ENCODE measurements around the gene AAK1. TPM values are rescaled to one million over a fixed set of nuclear protein-coding genes. Genes with fewer than 3 reads are reported as not detected.
"Not testable (repeated sequence)": the region's sequence is repeated elsewhere in the genome, so short reads cannot be mapped to it uniquely, and the experiment has no call there.

Gene AAK1
- total and polyA plus RNA-seq, 12 donors = 26.2 to 106 (median 68.5) TPM

GRCh38 chr2:69659941-69660483, 16.5 kb upstream of the AAK1 start:
- H3K4me3 ChIP-seq = no peak overlapping the region
- TF ChIP-seq, protein P1, sequence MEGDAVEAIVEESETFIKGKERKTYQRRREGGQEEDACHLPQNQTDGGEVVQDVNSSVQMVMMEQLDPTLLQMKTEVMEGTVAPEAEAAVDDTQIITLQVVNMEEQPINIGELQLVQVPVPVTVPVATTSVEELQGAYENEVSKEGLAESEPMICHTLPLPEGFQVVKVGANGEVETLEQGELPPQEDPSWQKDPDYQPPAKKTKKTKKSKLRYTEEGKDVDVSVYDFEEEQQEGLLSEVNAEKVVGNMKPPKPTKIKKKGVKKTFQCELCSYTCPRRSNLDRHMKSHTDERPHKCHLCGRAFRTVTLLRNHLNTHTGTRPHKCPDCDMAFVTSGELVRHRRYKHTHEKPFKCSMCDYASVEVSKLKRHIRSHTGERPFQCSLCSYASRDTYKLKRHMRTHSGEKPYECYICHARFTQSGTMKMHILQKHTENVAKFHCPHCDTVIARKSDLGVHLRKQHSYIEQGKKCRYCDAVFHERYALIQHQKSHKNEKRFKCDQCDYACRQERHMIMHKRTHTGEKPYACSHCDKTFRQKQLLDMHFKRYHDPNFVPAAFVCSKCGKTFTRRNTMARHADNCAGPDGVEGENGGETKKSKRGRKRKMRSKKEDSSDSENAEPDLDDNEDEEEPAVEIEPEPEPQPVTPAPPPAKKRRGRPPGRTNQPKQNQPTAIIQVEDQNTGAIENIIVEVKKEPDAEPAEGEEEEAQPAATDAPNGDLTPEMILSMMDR (IDR thresholded peaks at IDR 0.05) = no peak
- TF ChIP-seq POLR2A (IDR thresholded peaks at IDR 0.05) = no peak
- no peak for DNase-seq
- no peaks in the 10 kb centered on the region for H3K9me3 ChIP-seq (replicated peaks in 1 of 3)
- 42 to 55% (median 46%) methylated on average over 2 of the region's 2 CpGs for WGBS, 4 donors
- H3K27me3 ChIP-seq = no peaks in the 10 kb centered on the region
- no peaks in the 10 kb centered on the region for H3K36me3 ChIP-seq (replicated peaks in 1 of 2)
- H3K27ac ChIP-seq = no peak overlapping the region
- intact Hi-C loops (cut with DNase I) = loop anchor here in 1 of 2 donors (10.0 kb wide), 1 partner anchor 55 kb away; no protein-coding TSS in a partner anchor
- peaks cover 0 to 13% of the 10 kb centered on the region in 2 donors for H3K4me1 ChIP-seq (replicated peaks in 1 of 2)

DNA sequence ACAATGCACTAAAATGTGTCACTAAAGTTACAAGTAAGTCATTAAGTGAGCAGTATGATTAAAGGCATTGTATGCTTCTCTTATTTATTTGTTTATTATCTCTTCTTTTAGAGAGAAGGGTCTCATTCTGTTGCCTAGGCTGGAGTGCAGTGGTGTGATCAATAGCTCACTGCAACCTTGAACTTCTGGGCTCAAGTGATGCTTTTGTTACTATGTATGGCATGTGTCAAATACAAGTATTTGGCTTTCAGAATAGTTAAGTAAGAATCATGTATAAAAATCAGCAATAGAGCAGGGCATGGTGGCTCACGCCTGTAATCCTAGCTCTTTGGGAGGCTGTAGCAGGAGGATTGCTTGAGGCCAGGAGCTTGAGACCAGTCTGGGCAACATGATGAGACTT, 15.8 kb upstream of the AAK1 start:
- Histone ChIP-seq H3K27ac (no peak overlapping the region), H3K9me3 (replicated peaks in 1 of 3) (no peaks in the 10 kb centered on the region), H3K36me3 (replicated peaks in 1 of 2) (no peaks in the 10 kb centered on the region), H3K4me3 (no peak overlapping the region), H3K27me3 (no peaks in the 10 kb centered on the region), H3K4me1 (replicated peaks in 1 of 2) (peaks cover 0 to 13% of the 10 kb centered on the region in 2 donors)
- no peak for TF ChIP-seq POLR2A (IDR thresholded peaks at IDR 0.05)
- TF ChIP-seq, protein P1 (IDR thresholded peaks at IDR 0.05) = no peak
- no peak for DNase-seq
- 97 to 100% (median 99%) methylated on average over 1 of the region's 1 CpG for WGBS, 4 donors
- intact Hi-C loops (cut with DNase I) = loop anchor here in 1 of 2 donors (10.0 kb wide), 1 partner anchor 55 kb away; no protein-coding TSS in a partner anchor

DNA sequence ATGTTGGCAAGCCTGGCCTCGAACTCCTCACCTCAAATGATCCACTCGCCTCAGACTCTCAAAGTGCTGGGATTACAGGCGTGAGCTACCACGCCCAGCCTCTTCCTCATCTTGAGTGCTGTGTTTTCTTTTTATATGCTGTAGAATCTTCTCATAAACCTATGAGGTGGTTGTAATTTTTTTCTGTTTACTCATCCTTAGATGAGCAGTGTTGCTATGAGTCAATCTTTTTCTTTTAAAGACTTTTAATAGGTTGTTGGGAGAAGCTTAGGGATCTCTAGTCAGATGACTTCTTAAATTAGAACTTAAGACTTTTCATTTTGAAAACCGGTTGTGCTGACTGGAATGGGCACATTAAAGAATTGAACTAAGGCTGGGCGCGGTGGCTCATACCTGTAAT, 8.7 kb upstream of the AAK1 start:
- Histone ChIP-seq H3K27ac (no peak overlapping the region), H3K4me3 (no peak overlapping the region), H3K27me3 (no peaks in the 10 kb centered on the region), H3K9me3 (replicated peaks in 1 of 3) (no peaks in the 10 kb centered on the region), H3K4me1 (replicated peaks in 1 of 2) (no peaks in the 10 kb centered on the region), H3K36me3 (replicated peaks in 1 of 2) (no peaks in the 10 kb centered on the region)
- 90 to 96% (median 94%) methylated on average over 7 of the region's 7 CpGs for WGBS, 4 donors
- DNase-seq = no peak
- intact Hi-C loops (cut with DNase I) = loop anchor here in 1 of 2 donors (10.0 kb wide), 1 partner anchor 63 kb away; no protein-coding TSS in a partner anchor
- TF ChIP-seq, protein P1 (IDR thresholded peaks at IDR 0.05) = no peak
- TF ChIP-seq POLR2A (IDR thresholded peaks at IDR 0.05) = no peak

DNA sequence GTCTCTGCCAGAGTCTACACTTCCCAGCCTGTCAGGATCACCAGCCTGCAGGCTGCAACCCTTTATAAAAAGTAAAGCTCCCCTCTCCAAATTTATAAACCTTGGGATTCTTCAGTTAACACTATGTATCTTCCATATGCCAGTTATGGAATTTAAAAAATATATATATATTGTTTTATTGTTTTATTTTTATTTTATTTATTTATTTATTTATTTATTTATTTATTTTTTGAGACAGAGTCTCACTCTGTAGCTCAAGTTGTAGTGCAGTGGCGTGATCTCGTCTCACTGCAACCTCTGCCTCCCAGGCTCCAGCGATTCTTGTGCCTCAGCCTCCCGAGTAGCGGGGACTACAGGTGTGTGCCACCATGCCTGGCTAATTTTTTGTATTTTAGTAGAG, 3.7 kb upstream of the AAK1 start:
- not testable (repeated sequence) for DNase-seq
- 96 to 98% (median 96%) methylated on average over 5 of the region's 5 CpGs for WGBS, 4 donors

GRCh38 chr2:69646714-69647113, 3.2 kb upstream of the AAK1 start:
- Histone ChIP-seq H3K36me3 (replicated peaks in 1 of 2) (no peaks in the 10 kb centered on the region), H3K27me3 (no peaks in the 10 kb centered on the region), H3K4me3 (no peak overlapping the region), H3K9me3 (replicated peaks in 1 of 3) (no peaks in the 10 kb centered on the region), H3K27ac (no peak overlapping the region), H3K4me1 (replicated peaks in 1 of 2) (peaks cover 2 to 20% of the 10 kb centered on the region in 2 donors)
- WGBS, 4 donors = 91 to 100% (median 99%) methylated on average over 1 of the region's 1 CpG
- TF ChIP-seq, protein P1 (IDR thresholded peaks at IDR 0.05) = no peak
- no peak for TF ChIP-seq POLR2A (IDR thresholded peaks at IDR 0.05)
- intact Hi-C loops (cut with DNase I) = loop anchor here (10.0 kb wide), 3 partner anchors 68 to 82 kb away; no protein-coding TSS in a partner anchor
- no peak for DNase-seq

More for the DNA sequence above, 3.7 kb upstream of the AAK1 start:
- not testable (repeated sequence) for H3K9me3 ChIP-seq (replicated peaks in 1 of 3); H3K4me3 ChIP-seq; H3K27ac ChIP-seq; H3K27me3 ChIP-seq; H3K36me3 ChIP-seq (replicated peaks in 1 of 2)
- intact Hi-C loops (cut with DNase I) = loop anchor here (10.0 kb wide), 3 partner anchors 68 to 82 kb away; no protein-coding TSS in a partner anchor
- H3K4me1 ChIP-seq (replicated peaks in 1 of 2) = peaks cover 0 to 15% of the 10 kb centered on the region in 2 donors

Data from adrenal gland (tissue), 12 donors.